Naive thymus-derived CD4-positive, alpha-beta T cell (primary cell): ENCODE results near the gene CDH23. TPM values are rescaled to one million over a fixed set of nuclear protein-coding genes. Genes with fewer than 3 reads are reported as not detected.

Source experiments
- ATAC-seq: fragments of 150-1000 bp; cut with Tn5 transposase; 2 replicates; pipeline ENCODE4 v1.10.0; 2021; ENCODE audit warnings: mild to moderate bottlenecking, moderate library complexity
- CTCF ChIA-PET: fragments of 350-600 bp; sonication (Branson Sonifier 250); formaldehyde crosslinking; loops from one replicate; lab custom pipeline; 2021; ENCODE audit warnings: antibody characterized with exemption; lab: Charles Lee
- POLR2A ChIA-PET: fragments of 350-600 bp; sonication (Branson Sonifier 250); formaldehyde crosslinking; loops from one replicate; lab custom pipeline; 2021; ENCODE audit warnings: antibody characterized with exemption, inconsistent platforms; lab: Charles Lee
- DNase-seq, 9 donors: peaks; one replicate each; pipeline versions ENCODE4 v3.0.0 to v3.0.0-alpha.2; 2020 to 2022; ENCODE audit warnings: mixed read lengths in 1 of 9
- H3K27ac ChIP-seq: one replicate; pipeline ENCODE4 v1.7.0; 2013; ENCODE audit warnings: mild to moderate bottlenecking, low read depth, low read length, moderate library complexity
- H3K27me3 ChIP-seq, 2 donors: one replicate each; pipeline ENCODE4 v1.7.0; 2013; ENCODE audit warnings: low read length in 2 of 2, mild to moderate bottlenecking in 2 of 2, moderate library complexity in 2 of 2; ENCODE audit not compliant: control insufficient read depth in 2 of 2, insufficient read depth in 2 of 2
- H3K36me3 ChIP-seq, 3 experiments: 1 replicate in 2 of 3; 2 replicates in 1 of 3; pipeline ENCODE4 v1.7.0; 2013; ENCODE audit warnings: low read length in 3 of 3, mild to moderate bottlenecking in 3 of 3, moderate library complexity in 1 of 3; ENCODE audit not compliant: insufficient read depth in 3 of 3, control insufficient read depth in 2 of 3
- H3K4me1 ChIP-seq, 2 donors: one replicate each; pipeline ENCODE4 v1.7.0; 2013; ENCODE audit warnings: low read length in 2 of 2, mild to moderate bottlenecking in 2 of 2, moderate library complexity in 1 of 2; ENCODE audit not compliant: control insufficient read depth in 2 of 2, insufficient read depth in 2 of 2
- H3K4me3 ChIP-seq: 2 replicates; pipeline ENCODE4 v1.7.0; 2013; ENCODE audit warnings: mild to moderate bottlenecking, low read length
- H3K9me3 ChIP-seq, 3 experiments: 1 replicate in 2 of 3; 2 replicates in 1 of 3; pipeline ENCODE4 v1.7.0; 2013; ENCODE audit warnings: low read length in 3 of 3; ENCODE audit not compliant: control insufficient read depth in 2 of 3
- H3K27ac Mint-ChIP-seq, 9 donors: one replicate each; pipeline ENCODE4 v1.8.0; 2020 to 2022; ENCODE audit warnings: mixed read lengths in 9 of 9, mild to moderate bottlenecking in 8 of 9, moderate library complexity in 5 of 9, inconsistent platforms in 2 of 9
- H3K27me3 Mint-ChIP-seq, 5 donors: one replicate each; pipeline ENCODE4 v1.8.0; 2021 to 2022; ENCODE audit warnings: mixed read lengths in 5 of 5, mild to moderate bottlenecking in 1 of 5
- H3K36me3 Mint-ChIP-seq, 5 donors: one replicate each; pipeline ENCODE4 v1.8.0; 2020 to 2022; ENCODE audit warnings: mixed read lengths in 5 of 5, mild to moderate bottlenecking in 3 of 5, inconsistent platforms in 1 of 5
- H3K4me1 Mint-ChIP-seq, 7 donors: one replicate each; pipeline ENCODE4 v1.8.0; 2020 to 2022; ENCODE audit warnings: mixed read lengths in 7 of 7, mild to moderate bottlenecking in 3 of 7, inconsistent platforms in 1 of 7
- H3K4me3 Mint-ChIP-seq, 10 donors: one replicate each; pipeline ENCODE4 v1.8.0; 2020 to 2022; ENCODE audit warnings: mild to moderate bottlenecking in 10 of 10, mixed read lengths in 10 of 10, moderate library complexity in 6 of 10, inconsistent platforms in 2 of 10
- H3K9me3 Mint-ChIP-seq, 11 donors: one replicate each; pipeline ENCODE4 v1.8.0; 2020 to 2022; ENCODE audit warnings: mixed read lengths in 11 of 11, mild to moderate bottlenecking in 4 of 11, inconsistent platforms in 1 of 11, moderate library complexity in 1 of 11
- intact Hi-C, 2 donors: fragments of 100-400 bp; cut with micrococcal nuclease; formaldehyde crosslinking; loops; one replicate each; pipeline ENCODE4 v1.15.1; 2023
- polyA plus RNA-seq, 2 donors: library from polyadenylated mRNA; unstranded; fragments of 300-500 nt; fragmentation: Illumina TruSeq; gene quantifications; one replicate each; pipeline ENCODE4 v1.2.3, GENCODE V29; 2021
- total RNA-seq, 6 experiments: library from RNA in 5 of 6; stranded (reverse) in 5 of 6; gene quantifications; 1 replicate in 5 of 6; 2 replicates in 1 of 6; pipeline ENCODE4 v1.2.3 and lab custom pipeline; 2021 to 2026

Gene CDH23
- total and polyA plus RNA-seq, 7 experiments from 2014 or later = 1.1 to 18.3 (median 7.9) TPM

- POLR2A ChIA-PET = no interaction called here
- Mint-ChIP-seq H3K27me3 (peaks cover 0 to 10% (median 3%) of the 10 kb centered on the region in 5 donors), H3K9me3 (no peaks in the 10 kb centered on the region)
These were observed 40.9 kb downstream of the CDH23 start for GRCh38 chr10:71437537-71438092.

GRCh38 chr10:71438761-71439160, 42.0 kb downstream of the CDH23 start:
- POLR2A ChIA-PET = no interaction called here

More at GRCh38 chr10:71437537-71438092, 40.9 kb downstream of the CDH23 start:
- no peak for ATAC-seq
- H3K4me3 Mint-ChIP-seq = no peak overlapping the region
- Histone ChIP-seq H3K4me3 (no peak overlapping the region), H3K4me1 (peaks cover 0 to 6% of the 10 kb centered on the region in 2 donors), H3K36me3 (no peaks in the 10 kb centered on the region), H3K27me3 (no peaks in the 10 kb centered on the region), H3K27ac (no peak overlapping the region), H3K9me3 (no peaks in the 10 kb centered on the region)
- DNase-seq = no peak
- H3K4me1 Mint-ChIP-seq = peaks cover 0 to 10% (median 0%) of the 10 kb centered on the region in 7 donors
- no peak overlapping the region for H3K27ac Mint-ChIP-seq
- H3K36me3 Mint-ChIP-seq = no peaks in the 10 kb centered on the region
- CTCF ChIA-PET = no interaction called here
- intact Hi-C loops = no loop called here

GRCh38 chr10:71439670-71440425, 43.1 kb downstream of the CDH23 start:
- Mint-ChIP-seq H3K4me1 (no peaks in the 10 kb centered on the region), H3K4me3 (no peak overlapping the region), H3K36me3 (no peaks in the 10 kb centered on the region), H3K27ac (no peak overlapping the region), H3K9me3 (no peaks in the 10 kb centered on the region), H3K27me3 (peaks cover 0 to 5% (median 0%) of the 10 kb centered on the region in 5 donors)
- no peaks in the 10 kb centered on the region for H3K27me3 ChIP-seq
- H3K4me1 ChIP-seq = no peaks in the 10 kb centered on the region
- ATAC-seq (no peak), DNase-seq (no peak)
- H3K36me3 ChIP-seq = no peaks in the 10 kb centered on the region
- ChIA-PET POLR2A (no interaction called here), CTCF (no interaction called here)
- intact Hi-C loops = no loop called here
- H3K27ac ChIP-seq = no peak overlapping the region
- H3K4me3 ChIP-seq = no peak overlapping the region
- no peaks in the 10 kb centered on the region for H3K9me3 ChIP-seq

More at GRCh38 chr10:71438761-71439160, 42.0 kb downstream of the CDH23 start:
- Mint-ChIP-seq H3K9me3 (no peaks in the 10 kb centered on the region), H3K27me3 (peaks cover 0 to 10% (median 3%) of the 10 kb centered on the region in 5 donors), H3K4me1 (peaks cover 0 to 5% (median 0%) of the 10 kb centered on the region in 7 donors), H3K36me3 (no peaks in the 10 kb centered on the region), H3K27ac (no peak overlapping the region), H3K4me3 (no peak overlapping the region)
- Histone ChIP-seq H3K4me3 (no peak overlapping the region), H3K36me3 (no peaks in the 10 kb centered on the region), H3K27ac (no peak overlapping the region), H3K27me3 (no peaks in the 10 kb centered on the region), H3K9me3 (no peaks in the 10 kb centered on the region), H3K4me1 (peaks cover 0 to 6% of the 10 kb centered on the region in 2 donors)
- no peak for ATAC-seq
- CTCF ChIA-PET = no interaction called here
- intact Hi-C loops = no loop called here
- no peak for DNase-seq

GRCh38 chr10:71440506-71441035, 43.9 kb downstream of the CDH23 start:
- H3K9me3 ChIP-seq = no peaks in the 10 kb centered on the region
- DNase-seq = no peak
- no peak for ATAC-seq
- Mint-ChIP-seq H3K36me3 (no peaks in the 10 kb centered on the region), H3K4me1 (no peaks in the 10 kb centered on the region), H3K27me3 (peaks cover 0 to 5% (median 0%) of the 10 kb centered on the region in 5 donors), H3K27ac (no peak overlapping the region), H3K4me3 (no peak overlapping the region), H3K9me3 (no peaks in the 10 kb centered on the region)
- CTCF ChIA-PET = no interaction called here
- no peak overlapping the region for H3K4me3 ChIP-seq
- intact Hi-C loops = no loop called here
- no peak overlapping the region for H3K27ac ChIP-seq
- H3K36me3 ChIP-seq = no peaks in the 10 kb centered on the region
- no peaks in the 10 kb centered on the region for H3K27me3 ChIP-seq
- H3K4me1 ChIP-seq = no peaks in the 10 kb centered on the region
- POLR2A ChIA-PET = no interaction called here

- H3K36me3 Mint-ChIP-seq = no peaks in the 10 kb centered on the region
- POLR2A ChIA-PET = no interaction called here
- H3K4me1 ChIP-seq = no peaks in the 10 kb centered on the region
- H3K4me1 Mint-ChIP-seq = no peaks in the 10 kb centered on the region
- DNase-seq = no peak
- no peak overlapping the region for H3K4me3 ChIP-seq
- CTCF ChIA-PET = no interaction called here
- ATAC-seq = no peak
- H3K27ac ChIP-seq = no peak overlapping the region
- intact Hi-C loops = no loop called here
- H3K9me3 Mint-ChIP-seq = no peaks in the 10 kb centered on the region
- H3K27me3 Mint-ChIP-seq = peaks cover 0 to 5% (median 0%) of the 10 kb centered on the region in 5 donors
- no peaks in the 10 kb centered on the region for H3K36me3 ChIP-seq
- no peaks in the 10 kb centered on the region for H3K9me3 ChIP-seq
- no peaks in the 10 kb centered on the region for H3K27me3 ChIP-seq
- H3K4me3 Mint-ChIP-seq = no peak overlapping the region
- H3K27ac Mint-ChIP-seq = no peak overlapping the region
These were observed 45.3 kb downstream of the CDH23 start for GRCh38 chr10:71442000-71442399.

- Histone ChIP-seq H3K9me3 (no peaks in the 10 kb centered on the region), H3K27ac (no peak overlapping the region), H3K4me1 (no peaks in the 10 kb centered on the region), H3K4me3 (no peak overlapping the region), H3K36me3 (no peaks in the 10 kb centered on the region), H3K27me3 (no peaks in the 10 kb centered on the region)
- Mint-ChIP-seq H3K27me3 (peaks cover 0 to 5% (median 0%) of the 10 kb centered on the region in 5 donors), H3K27ac (no peak overlapping the region), H3K9me3 (no peaks in the 10 kb centered on the region), H3K4me3 (no peak overlapping the region), H3K4me1 (no peaks in the 10 kb centered on the region), H3K36me3 (no peaks in the 10 kb centered on the region)
- ChIA-PET CTCF (no interaction called here), POLR2A (no interaction called here)
- intact Hi-C loops = no loop called here
- ATAC-seq (no peak), DNase-seq (no peak)
These were observed 46.3 kb downstream of the CDH23 start for GRCh38 chr10:71442859-71443570.
